IMR-90 (cell line): ENCODE measurements around the gene PTPRN2. TPM values are rescaled to one million over a fixed set of nuclear protein-coding genes. Genes with fewer than 3 reads are reported as not detected.

ENCODE experiments used
- ATAC-seq: fragments of 200-7000 bp; cut with Tn5 transposase; 2 replicates; pipeline ENCODE4 v1.9.1; 2020; ENCODE audit warnings: low read depth, mild to moderate bottlenecking, moderate library complexity
- BruUV-seq: library from RNA; stranded (reverse); fragments of 400-500 nt; replicated peaks from 2 replicates; lab custom pipeline; 2021; lab: Mats Ljungman, UMichigan
- CTCF ChIA-PET: fragments of 300-600 bp; formaldehyde crosslinking; extraction: SDS; loops from one replicate; lab custom pipeline; 2021; ENCODE audit warnings: antibody characterized with exemption; lab: Yijun Ruan, JAX
- POLR2A ChIA-PET: fragments of 300-600 bp; sonication (Branson Sonifier 250); formaldehyde crosslinking; loops from one replicate; lab custom pipeline; 2022; ENCODE audit warnings: antibody characterized with exemption; ENCODE audit not compliant: unreplicated experiment; lab: Charles Lee
- DNase-seq: peaks from one replicate; pipeline ENCODE4 v3.0.0; 2013
- H2AFZ ChIP-seq: replicated peaks from 2 replicates; pipeline ENCODE3; 2013; ENCODE audit warnings: low read length, mild to moderate bottlenecking; ENCODE audit not compliant: poor library complexity
- H2AK5ac ChIP-seq: 2 replicates; pipeline ENCODE4 v1.6.1; 2013; ENCODE audit warnings: low read depth, low read length, inconsistent platforms
- H2AK9ac ChIP-seq: replicated peaks from 2 replicates; pipeline ENCODE3; 2013; ENCODE audit warnings: mild to moderate bottlenecking, low read depth, low read length, moderate library complexity; ENCODE audit not compliant: poor library complexity
- H2BK120ac ChIP-seq: 2 replicates; pipeline ENCODE4 v1.6.1; 2013; ENCODE audit warnings: low read depth, low read length, inconsistent platforms
- H2BK15ac ChIP-seq: 3 replicates; pipeline ENCODE4 v1.6.1; 2013; ENCODE audit warnings: low read depth, low read length, inconsistent platforms
- H2BK20ac ChIP-seq: 2 replicates; pipeline ENCODE4 v1.6.1; 2013; ENCODE audit warnings: low read depth, mild to moderate bottlenecking, inconsistent platforms, low read length, moderate library complexity
- H2BK5ac ChIP-seq: 2 replicates; pipeline ENCODE4 v1.6.1; 2013; ENCODE audit warnings: mild to moderate bottlenecking, low read depth, low read length, inconsistent platforms; ENCODE audit not compliant: poor library complexity, severe bottlenecking
- H3K14ac ChIP-seq: replicated peaks from 2 replicates; pipeline ENCODE4 v1.6.1; 2013; ENCODE audit warnings: low read depth, low read length, inconsistent platforms
- H3K18ac ChIP-seq: 2 replicates; pipeline ENCODE4 v1.6.1; 2013; ENCODE audit warnings: low read depth, low read length, control low read depth
- H3K23ac ChIP-seq: 2 replicates; pipeline ENCODE4 v1.6.1; 2013; ENCODE audit warnings: low read depth, low read length, inconsistent platforms
- H3K27ac ChIP-seq: 2 replicates; pipeline ENCODE4 v1.5.1; 2013; ENCODE audit warnings: mild to moderate bottlenecking, control low read depth, low read length; ENCODE audit not compliant: insufficient read depth
- H3K27me3 ChIP-seq: 2 replicates; pipeline ENCODE4 v1.6.1; 2013; ENCODE audit warnings: low read length; ENCODE audit not compliant: control insufficient read depth, insufficient read depth
- H3K36me3 ChIP-seq: 2 replicates; pipeline ENCODE4 v1.6.1; 2013; ENCODE audit warnings: low read length, mixed read lengths; ENCODE audit not compliant: control insufficient read depth, insufficient read depth
- H3K4ac ChIP-seq: 2 replicates; pipeline ENCODE4 v1.6.1; 2013; ENCODE audit warnings: low read depth, low read length, inconsistent platforms
- H3K4me1 ChIP-seq: 2 replicates; pipeline ENCODE4 v1.6.1; 2013; ENCODE audit warnings: low read length, mixed read lengths; ENCODE audit not compliant: control insufficient read depth, insufficient read depth
- H3K4me2 ChIP-seq: 2 replicates; pipeline ENCODE4 v1.6.1; 2013; ENCODE audit warnings: low read depth, mild to moderate bottlenecking, control low read depth, low read length, moderate library complexity
- H3K4me3 ChIP-seq: 2 replicates; pipeline ENCODE4 v1.5.1; 2013; ENCODE audit warnings: low read depth, mild to moderate bottlenecking, control low read depth, low read length, moderate library complexity; ENCODE audit not compliant: insufficient read depth
- H3K56ac ChIP-seq: 2 replicates; pipeline ENCODE4 v1.6.1; 2013; ENCODE audit warnings: low read length, inconsistent platforms; ENCODE audit not compliant: insufficient read depth; ENCODE audit errors: extremely low read depth
- H3K79me1 ChIP-seq, 2 experiments: 2 replicates each; pipeline ENCODE4 v1.6.1; 2013; ENCODE audit warnings: low read length in 2 of 2, inconsistent platforms in 1 of 2, low read depth in 1 of 2
- H3K9ac ChIP-seq: 2 replicates; pipeline ENCODE4 v1.6.1; 2013; ENCODE audit warnings: low read depth, low read length, control low read depth
- H3K9me1 ChIP-seq: 2 replicates; pipeline ENCODE4 v1.6.1; 2013; ENCODE audit warnings: low read length, inconsistent platforms; ENCODE audit not compliant: insufficient read depth
- H3K9me3 ChIP-seq: 2 replicates; pipeline ENCODE4 v1.6.1; 2013; ENCODE audit warnings: low read length; ENCODE audit not compliant: control insufficient read depth, insufficient read depth
- H4K20me1 ChIP-seq: 2 replicates; pipeline ENCODE4 v1.6.1; 2013; ENCODE audit warnings: low read length, inconsistent platforms; ENCODE audit not compliant: insufficient read depth
- H4K5ac ChIP-seq: 2 replicates; pipeline ENCODE4 v1.6.1; 2013; ENCODE audit warnings: mild to moderate bottlenecking, low read depth, low read length, control low read depth
- H4K8ac ChIP-seq, 2 experiments: 2 replicates each; pipeline ENCODE4 v1.6.1; 2013; ENCODE audit warnings: low read depth in 2 of 2, low read length in 2 of 2, control low read depth in 1 of 2, inconsistent platforms in 1 of 2
- H4K91ac ChIP-seq: 2 replicates; pipeline ENCODE4 v1.6.1; 2013; ENCODE audit warnings: low read depth, low read length, inconsistent platforms; ENCODE audit not compliant: insufficient read depth
- CEBPB ChIP-seq: IDR thresholded peaks from 2 replicates; pipeline ENCODE4 v1.6.1; 2012; ENCODE audit warnings: low read depth, low read length, improper control_type of control experiment
- CHD1 ChIP-seq: IDR thresholded peaks from 2 replicates; pipeline ENCODE4 v1.6.1; 2012; ENCODE audit warnings: low read depth, low read length, improper control_type of control experiment
- FOS ChIP-seq: fragments of 150-350 bp; IDR thresholded peaks from 2 replicates; pipeline ENCODE4 v1.6.1; 2016; ENCODE audit warnings: low read depth, low read length
- MAZ ChIP-seq: IDR thresholded peaks from 2 replicates; pipeline ENCODE4 v1.6.1; 2012; ENCODE audit warnings: low read depth, mild to moderate bottlenecking, low read length, improper control_type of control experiment, moderate library complexity, borderline replicate concordance
- MXI1 ChIP-seq: IDR thresholded peaks from 2 replicates; pipeline ENCODE4 v1.6.1; 2012; ENCODE audit warnings: low read depth, mild to moderate bottlenecking, low read length, moderate library complexity, borderline replicate concordance
- NFE2L2 ChIP-seq: fragments of 150-350 bp; IDR thresholded peaks from 2 replicates; pipeline ENCODE4 v1.6.1; 2016; ENCODE audit warnings: low read depth, mild to moderate bottlenecking, low read length
- POLR2A ChIP-seq: IDR thresholded peaks from 2 replicates; pipeline ENCODE4 v1.6.1; 2012; ENCODE audit warnings: mild to moderate bottlenecking, low read depth, low read length
- RAD21 ChIP-seq: IDR thresholded peaks from 2 replicates; pipeline ENCODE4 v1.6.1; 2012; ENCODE audit warnings: low read length, improper control_type of control experiment
- RCOR1 ChIP-seq: IDR thresholded peaks from 2 replicates; pipeline ENCODE4 v1.6.1; 2012; ENCODE audit warnings: mild to moderate bottlenecking, low read length, improper control_type of control experiment; ENCODE audit not compliant: insufficient replicate concordance
- RFX5 ChIP-seq: IDR thresholded peaks from 2 replicates; pipeline ENCODE4 v1.8.0; 2012; ENCODE audit warnings: low read depth, mild to moderate bottlenecking, low read length, moderate library complexity
- SMC3 ChIP-seq: fragments of 150-350 bp; IDR thresholded peaks from 2 replicates; pipeline ENCODE4 v1.6.1; 2016; ENCODE audit warnings: low read depth, mild to moderate bottlenecking, antibody characterized with exemption, low read length, moderate library complexity
- WGBS, 2 experiments: methylation state at CpG; one replicate each; pipeline versions ENCODE4 v1.1.5 to v1.1.7; 2013; ENCODE audit warnings: missing lambda C conversion rate in 2 of 2; ENCODE audit not compliant: insufficient read length in 1 of 2; ENCODE audit errors: extremely low coverage in 2 of 2; 5-methylcytosine and 5-hydroxymethylcytosine counted together
- dilution Hi-C: fragments of 300-500 bp; cut with HindIII; formaldehyde crosslinking; loops from one replicate; pipeline ENCODE4 v1.14.3; 2018; ENCODE audit warnings: low sequenced_read_pairs; ENCODE audit not compliant: unreplicated experiment
- in situ Hi-C: fragments of 300-500 bp; cut with MboI; formaldehyde crosslinking; loops from 3 replicates; pipeline ENCODE4 v1.14.3; 2019; ENCODE audit warnings: low sequenced_read_pairs, inconsistent platforms, mixed read lengths
- intact Hi-C: fragments of 100-400 bp; cut with micrococcal nuclease; formaldehyde crosslinking; loops from 2 replicates; pipeline ENCODE4 v1.10.0; 2022
- polyA plus RNA-seq, 3 experiments: library from polyadenylated mRNA; depleted of rRNA; stranded (reverse); fragments of >200 nt; gene quantifications; 2 replicates each; pipeline ENCODE4 v1.2.3, GENCODE V29; 2012; ENCODE audit warnings: low replicate concordance in 1 of 3
- total RNA-seq: library from RNA; depleted of rRNA; stranded (reverse); fragments of >200 nt; gene quantifications from 2 replicates; pipeline ENCODE4 v1.2.3, GENCODE V29; 2012
- TF ChIP-seq, protein P1 (sequence below): fragments of 150-350 bp; IDR thresholded peaks from 2 replicates; pipeline ENCODE4 v1.6.1; 2016; ENCODE audit warnings: low read depth, mild to moderate bottlenecking, low read length, moderate library complexity, borderline replicate concordance
- TF ChIP-seq, protein P2 (sequence below): conservative IDR thresholded peaks from 2 replicates; pipeline ENCODE4 v1.5.1; 2012; ENCODE audit warnings: mild to moderate bottlenecking, low read depth, low read length, improper control_type of control experiment
- TF ChIP-seq, protein P3 (sequence below): fragments of 150-350 bp; IDR thresholded peaks from 2 replicates; pipeline ENCODE4 v1.6.1; 2017; ENCODE audit warnings: mild to moderate bottlenecking, antibody characterized with exemption, low read length, low read depth

The PTPRN2 gene
- total and polyA plus RNA-seq, 2 of the 4 experiments (the other 2 are of a cell fraction), result 0.03 TPM; not detected in 1

DNA sequence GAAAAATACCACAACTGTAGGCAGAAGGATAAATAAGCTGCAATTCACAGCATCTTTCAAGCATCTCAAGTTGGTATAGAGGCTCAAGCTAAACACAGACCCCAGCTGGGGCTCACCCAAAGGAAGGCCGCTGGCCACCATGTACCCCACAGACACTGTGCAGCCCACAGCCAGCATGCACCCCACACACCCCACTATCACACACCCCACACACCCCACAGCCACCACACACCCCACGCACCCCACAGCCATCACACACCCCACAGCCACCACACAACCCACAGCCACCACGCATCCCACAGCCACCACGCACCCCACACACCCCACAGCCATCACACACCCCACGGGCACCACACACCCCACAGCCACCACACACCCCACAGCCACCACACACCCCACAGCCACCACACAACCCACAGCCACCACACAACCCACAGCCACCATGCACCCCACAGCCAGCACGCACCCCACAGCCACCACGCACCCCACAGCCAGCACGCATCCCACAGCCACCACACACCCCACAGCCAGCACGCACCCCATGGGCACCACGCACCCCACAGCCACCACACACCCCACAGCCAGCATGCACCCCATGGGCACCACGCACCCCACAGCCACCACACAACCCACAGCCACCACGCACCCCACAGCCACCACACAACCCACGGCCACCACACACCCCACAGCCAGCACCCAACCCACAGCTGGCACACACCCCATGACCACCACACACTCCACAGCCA lies 1036.1 kb downstream of the PTPRN2 start:
- no peak overlapping the region for H3K18ac ChIP-seq
- H2AFZ ChIP-seq, result no peak overlapping the region
- no peaks in the 10 kb centered on the region for H3K79me1 ChIP-seq
- no peaks in the 10 kb centered on the region for H4K20me1 ChIP-seq
- H4K91ac ChIP-seq, result no peak overlapping the region
- intact Hi-C loops, result no loop called here
- no peak overlapping the region for H3K14ac ChIP-seq
- CTCF ChIA-PET, result no interaction called here
- H2BK15ac ChIP-seq, result no peak overlapping the region
- no peaks in the 10 kb centered on the region for H3K27me3 ChIP-seq
- no peak overlapping the region for H3K4me2 ChIP-seq
- no peak overlapping the region for H3K56ac ChIP-seq
- no peak overlapping the region for H3K4me3 ChIP-seq
- in situ Hi-C loops, result no loop called here
- dilution Hi-C loops, result no loop called here
- no peak overlapping the region for H2BK120ac ChIP-seq
- H2BK5ac ChIP-seq, result no peak overlapping the region
- H3K36me3 ChIP-seq, result no peaks in the 10 kb centered on the region
- no peak overlapping the region for H4K5ac ChIP-seq
- no peak overlapping the region for H2AK9ac ChIP-seq
- no peaks in the 10 kb centered on the region for H3K4me1 ChIP-seq
- 75% methylated on average over 2 of the region's 13 CpGs; no CpG with 5 or more reads in 1 of the 2 experiments for WGBS, 2 experiments
- H3K9me3 ChIP-seq, result peaks cover 57% of the 10 kb centered on the region
- TF ChIP-seq, protein P1, sequence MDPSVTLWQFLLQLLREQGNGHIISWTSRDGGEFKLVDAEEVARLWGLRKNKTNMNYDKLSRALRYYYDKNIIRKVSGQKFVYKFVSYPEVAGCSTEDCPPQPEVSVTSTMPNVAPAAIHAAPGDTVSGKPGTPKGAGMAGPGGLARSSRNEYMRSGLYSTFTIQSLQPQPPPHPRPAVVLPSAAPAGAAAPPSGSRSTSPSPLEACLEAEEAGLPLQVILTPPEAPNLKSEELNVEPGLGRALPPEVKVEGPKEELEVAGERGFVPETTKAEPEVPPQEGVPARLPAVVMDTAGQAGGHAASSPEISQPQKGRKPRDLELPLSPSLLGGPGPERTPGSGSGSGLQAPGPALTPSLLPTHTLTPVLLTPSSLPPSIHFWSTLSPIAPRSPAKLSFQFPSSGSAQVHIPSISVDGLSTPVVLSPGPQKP, result no peak
- TF ChIP-seq NFE2L2, result no peak
- no peak for TF ChIP-seq SMC3
- TF ChIP-seq RAD21, result no peak
- no peak for TF ChIP-seq RCOR1
- no peak for TF ChIP-seq CHD1
- no peak for TF ChIP-seq POLR2A
- TF ChIP-seq FOS, result no peak
- TF ChIP-seq MXI1, result no peak
- TF ChIP-seq RFX5, result no peak
- TF ChIP-seq, protein P2, sequence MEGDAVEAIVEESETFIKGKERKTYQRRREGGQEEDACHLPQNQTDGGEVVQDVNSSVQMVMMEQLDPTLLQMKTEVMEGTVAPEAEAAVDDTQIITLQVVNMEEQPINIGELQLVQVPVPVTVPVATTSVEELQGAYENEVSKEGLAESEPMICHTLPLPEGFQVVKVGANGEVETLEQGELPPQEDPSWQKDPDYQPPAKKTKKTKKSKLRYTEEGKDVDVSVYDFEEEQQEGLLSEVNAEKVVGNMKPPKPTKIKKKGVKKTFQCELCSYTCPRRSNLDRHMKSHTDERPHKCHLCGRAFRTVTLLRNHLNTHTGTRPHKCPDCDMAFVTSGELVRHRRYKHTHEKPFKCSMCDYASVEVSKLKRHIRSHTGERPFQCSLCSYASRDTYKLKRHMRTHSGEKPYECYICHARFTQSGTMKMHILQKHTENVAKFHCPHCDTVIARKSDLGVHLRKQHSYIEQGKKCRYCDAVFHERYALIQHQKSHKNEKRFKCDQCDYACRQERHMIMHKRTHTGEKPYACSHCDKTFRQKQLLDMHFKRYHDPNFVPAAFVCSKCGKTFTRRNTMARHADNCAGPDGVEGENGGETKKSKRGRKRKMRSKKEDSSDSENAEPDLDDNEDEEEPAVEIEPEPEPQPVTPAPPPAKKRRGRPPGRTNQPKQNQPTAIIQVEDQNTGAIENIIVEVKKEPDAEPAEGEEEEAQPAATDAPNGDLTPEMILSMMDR, result no peak
- no peak for TF ChIP-seq CEBPB
- no peak for TF ChIP-seq MAZ
- TF ChIP-seq, protein P3, sequence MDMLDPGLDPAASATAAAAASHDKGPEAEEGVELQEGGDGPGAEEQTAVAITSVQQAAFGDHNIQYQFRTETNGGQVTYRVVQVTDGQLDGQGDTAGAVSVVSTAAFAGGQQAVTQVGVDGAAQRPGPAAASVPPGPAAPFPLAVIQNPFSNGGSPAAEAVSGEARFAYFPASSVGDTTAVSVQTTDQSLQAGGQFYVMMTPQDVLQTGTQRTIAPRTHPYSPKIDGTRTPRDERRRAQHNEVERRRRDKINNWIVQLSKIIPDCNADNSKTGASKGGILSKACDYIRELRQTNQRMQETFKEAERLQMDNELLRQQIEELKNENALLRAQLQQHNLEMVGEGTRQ, result no peak
- H4K8ac ChIP-seq, result no peak overlapping the region
- H3K27ac ChIP-seq, result no peak overlapping the region
- H3K23ac ChIP-seq, result no peak overlapping the region
- POLR2A ChIA-PET, result no interaction called here
- H3K9me1 ChIP-seq, result no peaks in the 10 kb centered on the region
- ATAC-seq (no peak), DNase-seq (no peak)
- no peak overlapping the region for H3K4ac ChIP-seq
- no TSS peak for BruUV-seq
- H3K9ac ChIP-seq, result no peak overlapping the region
- H2AK5ac ChIP-seq, result no peak overlapping the region
- no peak overlapping the region for H2BK20ac ChIP-seq
